Measurements from ENCODE around the gene FAM177A1.
"Not testable (repeated sequence)": the region's sequence is repeated elsewhere in the genome, so short reads cannot be mapped to it uniquely, and the experiment has no call there.

FAM177A1 gene

GRCh38 chr14:35046048-35046750 is at the start of gene FAM177A1:
TSS of gene FAM177A1 (plus strand) at chr14:35046272. CDS start at chr14:35046464, 192 bp downstream.
- peak; percentile 100 for DNase-seq (ENCODE audit: low read depth)

GRCh38 chr14:34997762-34998161 is 48.3 kb upstream of the FAM177A1 start:
- no peak for DNase-seq (ENCODE audit: low read depth)

- DNase-seq (ENCODE audit: low read depth) = no peak
Measured at GRCh38 chr14:34999500-34999899, 46.6 kb upstream of the FAM177A1 start.

- DNase-seq (ENCODE audit: low read depth) = no peak
Measured at GRCh38 chr14:35001621-35002020, 44.5 kb upstream of the FAM177A1 start.

GRCh38 chr14:35004839-35005238 is 41.2 kb upstream of the FAM177A1 start:
- no peak for DNase-seq (ENCODE audit: low read depth)

GRCh38 chr14:35016568-35016967 is 29.5 kb upstream of the FAM177A1 start:
- DNase-seq (ENCODE audit: low read depth) = no peak

- DNase-seq (ENCODE audit: low read depth) = no peak
Measured at GRCh38 chr14:35020713-35021112, 25.4 kb upstream of the FAM177A1 start.

- no peak for DNase-seq (ENCODE audit: low read depth)
Measured at GRCh38 chr14:35028435-35028834, 17.6 kb upstream of the FAM177A1 start.

- no peak for DNase-seq (ENCODE audit: low read depth)
Measured at GRCh38 chr14:35032562-35032961, 13.5 kb upstream of the FAM177A1 start.

GRCh38 chr14:35034440-35034833 is 11.6 kb upstream of the FAM177A1 start:
- DNase-seq (ENCODE audit: low read depth) = no peak

GRCh38 chr14:35034944-35035554 is 11.0 kb upstream of the FAM177A1 start:
- not testable (repeated sequence) for DNase-seq (ENCODE audit: low read depth)

GRCh38 chr14:35038312-35038711 is 7.8 kb upstream of the FAM177A1 start:
- not testable (repeated sequence) for DNase-seq (ENCODE audit: low read depth)

- no peak for DNase-seq (ENCODE audit: low read depth)
Measured at GRCh38 chr14:35042632-35043031, 3.4 kb upstream of the FAM177A1 start.

GRCh38 chr14:35043046-35043445 is 3.0 kb upstream of the FAM177A1 start:
- no peak for DNase-seq (ENCODE audit: low read depth)

GRCh38 chr14:35044939-35045797 is 904 bp upstream of the FAM177A1 start:
- no peak for DNase-seq (ENCODE audit: low read depth)

GRCh38 chr14:35045798-35046047 is 349 bp upstream of the FAM177A1 start:
- no peak for DNase-seq (ENCODE audit: low read depth)

- no peak for DNase-seq (ENCODE audit: low read depth)
Measured at GRCh38 chr14:35046751-35047536, 872 bp downstream of the FAM177A1 start.

- no peak for DNase-seq (ENCODE audit: low read depth)
Measured at GRCh38 chr14:35047976-35048513, 2.0 kb downstream of the FAM177A1 start.

GRCh38 chr14:35050652-35051051 is 4.6 kb downstream of the FAM177A1 start:
- DNase-seq (ENCODE audit: low read depth) = no peak

- no peak for DNase-seq (ENCODE audit: low read depth)
Measured at GRCh38 chr14:35051796-35052195, 5.7 kb downstream of the FAM177A1 start.

GRCh38 chr14:35052637-35053036 is 6.6 kb downstream of the FAM177A1 start:
- DNase-seq (ENCODE audit: low read depth) = no peak

All from T-helper 22 cell (primary cell).